K562 (cell line): ENCODE data around the gene GTF2IRD2. TPM values are rescaled to one million over a fixed set of nuclear protein-coding genes. Genes with fewer than 3 reads are reported as not detected.
"Not testable (repeated sequence)": the region's sequence is repeated elsewhere in the genome, so short reads cannot be mapped to it uniquely, and the experiment has no call there.

ENCODE experiments used
- ATAC-seq: fragments of 200-7000 bp; cut with Tn5 transposase; 3 replicates; pipeline ENCODE4 v1.9.1; 2020; ENCODE audit warnings: moderate library complexity
- BruUV-seq: library from RNA; stranded (reverse); fragments of 400-500 nt; replicated peaks from 2 replicates; lab custom pipeline; 2021; lab: Mats Ljungman, UMichigan
- CTCF ChIA-PET: fragments of 300-600 bp; formaldehyde crosslinking; extraction: SDS; loops from one replicate; lab custom pipeline; 2021; ENCODE audit warnings: low intra/inter-chr PET ratio; lab: Yijun Ruan, JAX
- POLR2A ChIA-PET: fragments of 300-600, 350-650 bp; sonication (Branson Sonifier 250); formaldehyde crosslinking; extraction: SDS; loops from one replicate; lab custom pipeline; 2021; ENCODE audit warnings: antibody characterized with exemption, inconsistent platforms; lab: Yijun Ruan, JAX
- DNase-seq, 4 experiments: peaks; one replicate each; pipeline versions ENCODE4 v3.0.0 to v3.0.0-alpha.2; 2011 to 2018; ENCODE audit warnings: low spot score in 3 of 4, mixed read lengths in 3 of 4; ENCODE audit errors: extremely low read depth in 1 of 4
- FAIRE-seq: peaks from 2 replicates; lab custom pipeline; 2011; peaks lifted over from hg19 to GRCh38; lab: Jason Lieb, UNC
- H2AFZ ChIP-seq: 2 replicates; pipeline ENCODE4 v1.6.0; 2011; ENCODE audit warnings: low read depth, low read length, control low read depth, inconsistent platforms
- H3K27ac ChIP-seq: fragments of 200-600 bp; 3 replicates; pipeline ENCODE4 v1.8.0; 2011; ENCODE audit warnings: low read depth, mild to moderate bottlenecking, control low read depth, inconsistent platforms, low read length, moderate library complexity, mixed read lengths; ENCODE audit errors: extremely low read depth
- H3K27me3 ChIP-seq, 2 experiments: fragments of 300-600 bp in 1 of 2; 2 replicates in 1 of 2; 3 replicates in 1 of 2; pipeline versions ENCODE4 v1.6.0 to v1.8.0; 2011; ENCODE audit warnings: inconsistent platforms in 2 of 2, low read length in 2 of 2, mild to moderate bottlenecking in 1 of 2, mixed read lengths in 1 of 2, moderate library complexity in 1 of 2; ENCODE audit not compliant: control insufficient read depth in 2 of 2, insufficient read depth in 2 of 2
- H3K36me3 ChIP-seq: fragments of 300-600 bp; 3 replicates; pipeline ENCODE4 v1.8.0; 2011; ENCODE audit warnings: mild to moderate bottlenecking, low read length, inconsistent platforms; ENCODE audit not compliant: control insufficient read depth, insufficient read depth
- H3K4me1 ChIP-seq, 2 experiments: fragments of 200-600 bp in 1 of 2; replicated peaks in 1 of 2; 2 replicates in 1 of 2; 3 replicates in 1 of 2; pipeline versions ENCODE4 v1.5.1 to v1.8.0; 2011; ENCODE audit warnings: inconsistent platforms in 2 of 2, low read length in 2 of 2, mild to moderate bottlenecking in 1 of 2, mixed read lengths in 1 of 2, moderate library complexity in 1 of 2; ENCODE audit not compliant: control insufficient read depth in 2 of 2, insufficient read depth in 2 of 2
- H3K4me2 ChIP-seq: 2 replicates; pipeline ENCODE4 v1.6.1; 2011; ENCODE audit warnings: low read length, control low read depth, inconsistent platforms, mixed read lengths; ENCODE audit not compliant: insufficient read depth
- H3K4me3 ChIP-seq: fragments of 200-600 bp; sonication (generic), shearing (Covaris generic); 2 replicates; pipeline ENCODE4 v1.5.1; 2016; ENCODE audit warnings: control low read depth, inconsistent platforms
- H3K79me2 ChIP-seq: fragments of 200-600 bp; 3 replicates; pipeline ENCODE4 v1.8.0; 2011; ENCODE audit warnings: low read length, inconsistent platforms; ENCODE audit not compliant: control insufficient read depth, insufficient read depth
- H3K9ac ChIP-seq, 2 experiments: 2 replicates each; pipeline versions ENCODE4 v1.6.0 to v1.6.1; 2011; ENCODE audit warnings: low read depth in 2 of 2, low read length in 2 of 2, control low read depth in 1 of 2, inconsistent platforms in 1 of 2, mild to moderate bottlenecking in 1 of 2, mixed read lengths in 1 of 2; ENCODE audit not compliant: insufficient read depth in 1 of 2
- H3K9me1 ChIP-seq: one replicate; pipeline ENCODE4 v1.6.0; 2011; ENCODE audit warnings: inconsistent platforms, mild to moderate bottlenecking, low read length, moderate library complexity; ENCODE audit not compliant: control insufficient read depth, insufficient read depth
- H3K9me3 ChIP-seq: replicated peaks from 2 replicates; pipeline ENCODE4 v1.5.1; 2011; ENCODE audit warnings: low read depth, low read length, inconsistent platforms; ENCODE audit not compliant: control insufficient read depth, insufficient read depth
- H4K20me1 ChIP-seq: replicated peaks from 2 replicates; pipeline ENCODE4 v1.6.1; 2011; ENCODE audit warnings: low read length, inconsistent platforms, mixed read lengths; ENCODE audit not compliant: control insufficient read depth, insufficient read depth
- WGBS: fragments of 100-300 bp; shearing (Covaris generic); methylation state at CpG from one replicate; pipeline ENCODE4 v1.1.6; 2016; ENCODE audit warnings: low coverage, mixed read lengths; ENCODE audit not compliant: insufficient coverage; ENCODE audit errors: missing lambda C conversion rate; 5-methylcytosine and 5-hydroxymethylcytosine counted together
- in situ Hi-C: fragments of 300-500 bp; cut with MboI; formaldehyde crosslinking; loops from 4 replicates; pipeline ENCODE4 v1.15.0; 2018; ENCODE audit warnings: inconsistent platforms, mixed read lengths
- intact Hi-C: fragments of 100-400 bp; cut with micrococcal nuclease; formaldehyde crosslinking; loops from 2 replicates; pipeline ENCODE4 v1.14.2; 2022
- polyA plus RNA-seq, 8 experiments: library from polyadenylated mRNA; depleted of rRNA in 4 of 8; stranded (reverse) in 5 of 8; unstranded in 3 of 8; fragments of >200 nt; fragmentation: Nextera tagmentation in 2 of 8; fragmentation: Illumina TruSeq in 1 of 8; extraction: Ambion mirVana in 2 of 8; extraction: Trizol in 1 of 8; gene quantifications; 2 replicates each; pipeline versions ENCODE4 v1.2.1 to v1.2.3, GENCODE V29; 2011 to 2014; ENCODE audit warnings: inconsistent platforms in 1 of 8, missing spikeins in 1 of 8
- total RNA-seq, 7 experiments: library from RNA; depleted of rRNA in 6 of 7; stranded (reverse); fragments of >200 nt in 6 of 7; fragmentation: Illumina TruSeq in 2 of 7; extraction: Trizol in 2 of 7; gene quantifications; 2 replicates each; pipeline versions ENCODE4 v1.2.1 to v1.2.3, GENCODE V29; 2011 to 2021; ENCODE audit warnings: low replicate concordance in 1 of 7

GTF2IRD2 gene
- total and polyA plus RNA-seq, 9 of the 15 experiments (the other 6 are each of a cell fraction or from before 2014, with no cell fraction given), result 1.9 to 9.7 (median 5.8) TPM

DNA sequence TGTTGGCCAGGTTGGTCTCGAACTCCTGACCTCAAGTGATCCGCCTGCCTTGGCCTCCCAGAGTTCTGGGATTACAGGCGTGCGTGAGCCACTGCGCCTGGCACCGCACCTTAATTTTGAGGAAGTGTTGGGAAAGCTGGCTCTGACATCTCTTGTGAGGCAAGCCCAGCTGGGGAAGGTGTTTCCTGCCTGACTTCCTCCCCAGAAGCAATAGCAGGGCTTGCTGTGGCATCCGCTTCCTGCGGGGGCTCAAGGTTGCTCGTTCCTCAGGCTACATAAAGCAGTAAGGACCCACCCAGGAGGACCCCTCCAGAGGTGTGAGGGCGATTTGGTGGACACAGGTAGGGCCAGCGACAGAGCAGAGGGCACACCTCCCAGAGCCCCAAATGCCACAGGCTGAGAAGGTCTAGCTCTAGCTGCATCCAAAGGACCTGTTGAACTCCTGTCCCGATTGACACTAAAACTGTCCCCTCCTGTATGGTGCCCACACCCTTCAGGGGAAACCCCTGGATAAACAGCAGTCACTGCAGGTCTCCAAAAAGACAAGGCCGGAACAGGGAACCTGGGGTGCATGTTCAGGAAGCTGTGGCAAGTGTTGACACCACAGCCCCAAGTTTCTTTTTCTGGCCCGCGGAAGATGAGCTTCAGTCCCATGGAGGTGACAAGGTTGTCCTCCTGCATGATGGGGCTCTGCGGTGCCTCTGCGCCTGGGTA, 86.0 kb downstream of the GTF2IRD2 start:
- FAIRE-seq, H3K4me1 ChIP-seq, H3K36me3 ChIP-seq, ATAC-seq, H3K4me2 ChIP-seq, H3K9ac ChIP-seq, intact Hi-C loops, POLR2A ChIA-PET, H3K4me3 ChIP-seq, H4K20me1 ChIP-seq, H3K27me3 ChIP-seq, H3K27ac ChIP-seq, H3K9me1 ChIP-seq, in situ Hi-C loops, BruUV-seq, H3K79me2 ChIP-seq, CTCF ChIA-PET, DNase-seq, H3K9me3 ChIP-seq, H2AFZ ChIP-seq: not testable (repeated sequence)
- no CpG with 5 or more reads among the region's 17 CpGs for WGBS

DNA sequence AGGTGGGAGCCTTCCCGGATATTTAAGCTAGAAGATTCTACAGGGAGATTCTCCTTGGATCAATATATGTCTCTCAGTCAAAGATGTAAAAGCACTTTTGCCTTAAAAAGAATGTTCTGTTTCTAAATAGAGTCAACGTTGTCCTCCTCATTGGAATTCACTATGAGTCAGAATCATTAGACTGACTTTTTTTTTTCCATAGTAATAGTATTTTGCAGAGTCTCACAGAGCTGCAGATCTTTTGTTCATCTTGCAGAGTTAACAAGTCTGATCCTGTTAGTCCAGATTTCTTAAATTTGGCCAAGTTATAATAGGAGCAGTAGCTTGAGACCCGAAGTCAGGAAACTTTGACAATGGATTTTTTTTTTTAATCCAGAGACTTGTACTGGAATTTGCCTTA, 92.4 kb downstream of the GTF2IRD2 start:
- H3K9ac ChIP-seq, POLR2A ChIA-PET, H3K27me3 ChIP-seq, H3K9me3 ChIP-seq, H3K27ac ChIP-seq, H4K20me1 ChIP-seq, H3K79me2 ChIP-seq, ATAC-seq, H3K4me1 ChIP-seq, DNase-seq, FAIRE-seq, H3K4me3 ChIP-seq, H3K9me1 ChIP-seq, CTCF ChIA-PET, intact Hi-C loops, H2AFZ ChIP-seq, in situ Hi-C loops, H3K36me3 ChIP-seq, H3K4me2 ChIP-seq: not testable (repeated sequence)
- BruUV-seq, result TSS peak; percentile 18
- WGBS, result no CpG with 5 or more reads among the region's 3 CpGs

DNA sequence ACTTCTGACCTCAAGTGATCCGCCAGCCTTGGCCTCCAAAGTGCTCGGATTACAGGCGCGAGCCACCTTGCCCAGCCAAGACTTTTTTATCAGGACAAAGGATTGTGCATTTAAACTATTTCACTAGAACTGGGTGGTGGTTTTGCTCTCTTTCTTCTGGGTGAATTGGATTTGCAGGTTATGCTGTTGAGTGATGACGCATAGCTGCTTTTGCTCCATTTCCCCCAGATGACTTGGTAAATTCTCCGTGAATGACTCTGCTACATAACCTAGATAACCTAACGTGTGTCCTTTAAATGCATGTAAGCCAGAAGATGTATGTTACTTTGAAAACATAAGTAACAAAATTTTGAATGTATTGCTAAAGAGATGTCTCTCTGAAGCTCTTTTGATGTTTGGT, 93.1 kb downstream of the GTF2IRD2 start:
- H3K4me3 ChIP-seq, H3K4me2 ChIP-seq, FAIRE-seq, H3K4me1 ChIP-seq, H3K9me3 ChIP-seq, ATAC-seq, CTCF ChIA-PET, H2AFZ ChIP-seq, H3K27ac ChIP-seq, H4K20me1 ChIP-seq, DNase-seq, H3K79me2 ChIP-seq, H3K27me3 ChIP-seq, BruUV-seq, H3K9ac ChIP-seq, POLR2A ChIA-PET, intact Hi-C loops, H3K36me3 ChIP-seq, in situ Hi-C loops, H3K9me1 ChIP-seq: not testable (repeated sequence)
- no CpG with 5 or more reads among the region's 7 CpGs for WGBS

DNA sequence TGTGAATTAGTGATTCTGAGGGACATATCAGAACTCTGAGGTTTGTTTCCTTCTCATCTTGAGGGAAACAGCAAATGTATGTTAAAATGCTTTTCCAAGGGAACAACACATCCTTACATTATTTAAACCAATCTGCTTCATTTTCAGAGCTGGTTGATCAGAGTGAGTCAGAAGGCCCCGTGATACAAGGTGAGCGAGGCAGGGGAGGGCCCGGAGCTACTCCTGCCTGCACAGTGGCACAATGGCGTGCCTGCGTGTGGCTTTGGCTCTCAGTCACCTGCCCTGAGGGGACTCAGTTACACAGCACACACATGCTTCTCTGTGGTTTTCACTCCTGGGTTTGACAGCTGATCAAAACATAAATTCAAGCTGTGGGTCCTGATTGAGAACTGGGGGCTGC, 94.7 kb downstream of the GTF2IRD2 start:
- ATAC-seq, H3K9me3 ChIP-seq, DNase-seq, H3K4me2 ChIP-seq, H3K36me3 ChIP-seq, H4K20me1 ChIP-seq, intact Hi-C loops, H3K27me3 ChIP-seq, CTCF ChIA-PET, POLR2A ChIA-PET, H3K4me1 ChIP-seq, H3K27ac ChIP-seq, H2AFZ ChIP-seq, H3K79me2 ChIP-seq, in situ Hi-C loops, H3K9ac ChIP-seq, FAIRE-seq, H3K4me3 ChIP-seq, H3K9me1 ChIP-seq: not testable (repeated sequence)
- TSS peak; percentile 35 for BruUV-seq
- WGBS, result 100% methylated on average over 5 of the region's 5 CpGs
